Measurements from ENCODE around the gene MAP3K1. TPM values are rescaled to one million over a fixed set of nuclear protein-coding genes. Genes with fewer than 3 reads are reported as not detected.

Gene MAP3K1
- total RNA-seq, 4 donors from 2014 or later = 22.8 to 35.9 (median 29.9) TPM

DNA sequence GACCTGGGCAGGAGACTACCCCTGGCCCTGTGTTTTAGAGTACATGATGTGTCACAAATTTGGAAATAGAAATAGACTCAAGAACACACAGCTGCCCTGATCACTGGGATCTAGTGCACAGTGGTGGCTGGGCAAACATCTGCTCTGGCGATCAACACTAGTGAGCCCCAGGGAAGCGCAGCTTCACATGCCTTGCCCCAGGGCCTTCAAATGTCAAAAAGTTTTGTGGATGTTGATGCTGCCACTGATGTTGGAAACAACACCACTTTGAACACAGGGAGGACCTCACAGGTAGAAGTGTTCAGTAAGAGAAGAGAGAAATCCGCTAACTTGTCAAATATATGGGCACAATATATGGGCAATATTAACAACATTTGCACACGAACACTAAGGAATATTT, 7.1 kb upstream of the MAP3K1 start:
- H3K9me3 ChIP-seq = no peaks in the 10 kb centered on the region
- intact Hi-C loops (cut with DNase I) = no loop called here
- H3K27ac ChIP-seq = no peak overlapping the region
- H3K4me3 ChIP-seq = no peak overlapping the region
- H3K27me3 ChIP-seq = no peaks in the 10 kb centered on the region
- 90 to 97% methylated on average over 4 of the region's 4 CpGs for WGBS, 2 donors
- TF ChIP-seq POLR2A (IDR thresholded peaks at IDR 0.05) = no peak
- no peaks in the 10 kb centered on the region for H3K36me3 ChIP-seq
- DNase-seq = no peak
- peaks cover 0 to 1% (median 0%) of the 10 kb centered on the region in 3 donors for H3K4me1 ChIP-seq

DNA sequence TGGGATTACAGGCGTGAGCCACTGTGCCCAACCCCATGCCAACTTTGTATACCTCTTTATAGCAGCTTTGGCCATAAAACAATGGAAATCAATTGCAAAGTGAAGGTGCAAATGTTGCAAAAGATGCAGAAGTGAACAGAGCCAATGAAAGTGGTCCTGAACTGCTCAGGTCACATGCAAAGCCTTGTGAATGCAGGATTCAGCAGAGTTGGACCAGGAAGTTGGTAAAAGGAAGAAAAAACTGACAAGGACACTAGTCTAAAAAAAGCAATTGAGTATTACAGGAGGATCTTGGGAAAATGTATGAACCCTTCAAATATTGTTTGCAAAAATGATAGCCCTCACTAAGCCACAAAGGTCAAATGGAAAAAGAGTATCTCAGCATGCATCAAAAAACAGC, 4.5 kb upstream of the MAP3K1 start:
- WGBS, 2 donors = 100% methylated on average over 1 of the region's 1 CpG; no CpG with 5 or more reads in 1 of the 2 donors
- Histone ChIP-seq H3K4me1 (peaks cover 0 to 15% (median 0%) of the 10 kb centered on the region in 3 donors), H3K36me3 (no peaks in the 10 kb centered on the region), H3K27ac (no peak overlapping the region), H3K27me3 (no peaks in the 10 kb centered on the region), H3K9me3 (no peaks in the 10 kb centered on the region), H3K4me3 (no peak overlapping the region)
- DNase-seq = no peak
- TF ChIP-seq POLR2A (IDR thresholded peaks at IDR 0.05) (no peak), CTCF (IDR thresholded peaks at IDR 0.05) (no peak)
- intact Hi-C loops (cut with DNase I) = no loop called here

DNA sequence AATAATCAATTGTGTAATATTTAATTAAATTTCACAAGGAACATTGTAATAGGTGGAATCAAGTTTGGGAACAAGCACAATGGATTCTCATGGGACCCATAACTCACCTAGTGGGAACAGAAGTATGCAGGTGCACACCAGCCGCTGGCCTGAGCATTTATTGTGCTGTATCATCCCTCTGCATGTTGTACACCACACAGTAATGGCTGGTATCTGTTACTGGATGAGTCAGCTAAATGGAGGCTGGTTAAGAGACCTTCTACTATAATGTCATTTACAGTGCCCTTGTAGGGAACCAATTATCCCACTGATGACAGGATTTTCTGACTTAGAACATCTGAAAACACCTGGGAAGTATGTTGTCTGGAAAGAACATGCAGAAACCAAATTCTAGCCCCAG, 3.2 kb upstream of the MAP3K1 start:
- DNase-seq = no peak
- H3K27me3 ChIP-seq = no peaks in the 10 kb centered on the region
- H3K4me3 ChIP-seq = no peak overlapping the region
- peaks cover 0 to 19% (median 0%) of the 10 kb centered on the region in 3 donors for H3K4me1 ChIP-seq
- intact Hi-C loops (cut with DNase I) = no loop called here
- H3K9me3 ChIP-seq = no peaks in the 10 kb centered on the region
- no peaks in the 10 kb centered on the region for H3K36me3 ChIP-seq
- TF ChIP-seq CTCF (IDR thresholded peaks at IDR 0.05) = no peak
- TF ChIP-seq POLR2A (IDR thresholded peaks at IDR 0.05) = no peak
- WGBS, 2 donors = 71 to 78% methylated on average over 1 of the region's 1 CpG
- H3K27ac ChIP-seq = no peak overlapping the region

GRCh38 chr5:56813302-56813701, 2.0 kb upstream of the MAP3K1 start:
- Histone ChIP-seq H3K27me3 (no peaks in the 10 kb centered on the region), H3K27ac (no peak overlapping the region), H3K9me3 (no peaks in the 10 kb centered on the region), H3K4me3 (no peak overlapping the region), H3K36me3 (no peaks in the 10 kb centered on the region), H3K4me1 (peaks cover 0 to 31% (median 0%) of the 10 kb centered on the region in 3 donors)
- no peak for TF ChIP-seq POLR2A (IDR thresholded peaks at IDR 0.05)
- TF ChIP-seq CTCF (IDR thresholded peaks at IDR 0.05) = no peak
- 80 to 83% methylated on average over 4 of the region's 4 CpGs for WGBS, 2 donors
- DNase-seq = no peak
- intact Hi-C loops (cut with DNase I) = no loop called here

DNA sequence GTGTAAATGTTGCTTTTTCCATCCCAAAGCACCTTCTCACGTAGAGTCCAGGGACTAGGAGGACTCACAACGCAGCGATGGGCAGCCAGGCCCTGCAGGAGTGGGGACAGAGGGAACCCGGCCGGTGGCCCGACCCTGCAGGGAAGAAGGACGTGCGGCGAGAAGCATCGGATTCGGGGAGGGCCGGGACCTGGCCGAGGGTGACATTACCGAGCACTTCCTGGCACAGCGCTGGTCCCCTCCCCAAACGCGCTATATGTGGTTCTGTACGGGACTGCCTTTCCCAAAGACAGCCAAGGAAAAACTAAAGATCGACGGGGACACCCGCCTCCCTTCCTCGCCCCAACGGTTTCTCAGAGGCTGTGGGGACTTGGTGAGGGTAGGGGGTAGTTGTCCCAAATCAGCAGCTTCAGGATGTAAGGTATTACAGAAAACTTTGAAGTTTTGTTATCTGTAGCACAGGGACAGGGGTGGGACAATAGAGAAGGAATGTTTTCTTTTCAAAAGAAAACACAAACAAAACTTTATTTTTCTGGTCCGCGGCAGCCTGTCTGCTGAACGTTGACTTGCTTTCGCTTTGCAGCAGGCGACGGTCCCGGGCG, 887 bp upstream of the MAP3K1 start:
- Histone ChIP-seq H3K27ac (peak overlapping the region; percentile 94 to 99 (median 97)), H3K4me3 (peak overlapping the region; percentile 82 to 97 (median 86)), H3K27me3 (no peaks in the 10 kb centered on the region), H3K36me3 (no peaks in the 10 kb centered on the region), H3K9me3 (no peaks in the 10 kb centered on the region), H3K4me1 (peaks cover 0 to 43% (median 0%) of the 10 kb centered on the region in 3 donors)
- intact Hi-C loops (cut with DNase I) = no loop called here
- DNase-seq = no peak
- TF ChIP-seq CTCF (IDR thresholded peaks at IDR 0.05) (peak in 2 of 6 experiments; percentile 5 to 29), POLR2A (IDR thresholded peaks at IDR 0.05) (no peak)
- WGBS, 2 donors = 3% methylated on average over 20 to 21 of the region's 31 CpGs

All from esophagus squamous epithelium (tissue), 5 donors.